GM12801 (cell line): Measurements from ENCODE around the gene IRGQ.

Source experiments
- CTCF ChIP-seq: IDR thresholded peaks from one replicate; pipeline ENCODE4 v1.5.1; 2011; ENCODE audit warnings: control low read depth; ENCODE audit not compliant: insufficient read length; ENCODE audit errors: extremely low read depth

The IRGQ gene

GRCh38 chr19:43572171-43572588, 23.8 kb downstream of the IRGQ start:
- no peak for TF ChIP-seq CTCF

- no peak for TF ChIP-seq CTCF
Measured at GRCh38 chr19:43570174-43570791, 25.7 kb downstream of the IRGQ start.

GRCh38 chr19:43569657-43570056, 26.3 kb downstream of the IRGQ start:
- TF ChIP-seq CTCF, result no peak

- no peak for TF ChIP-seq CTCF
Measured at GRCh38 chr19:43564800-43565199, 31.1 kb downstream of the IRGQ start.

GRCh38 chr19:43563816-43564457, 32.0 kb downstream of the IRGQ start:
- TF ChIP-seq CTCF, result no peak

- TF ChIP-seq CTCF, result no peak
Measured at GRCh38 chr19:43562698-43563241, 33.2 kb downstream of the IRGQ start.

GRCh38 chr19:43562226-43562697, 33.7 kb downstream of the IRGQ start:
- TF ChIP-seq CTCF, result no peak
